Progenitor cell of endocrine pancreas (in vitro differentiated cells): Measurements from ENCODE around the gene EIF4E3. TPM values are rescaled to one million over a fixed set of nuclear protein-coding genes. Genes with fewer than 3 reads are reported as not detected.

Experiments
- DNase-seq: peaks from one replicate; pipeline ENCODE4 v3.0.0; 2021; ENCODE audit warnings: low spot score; ENCODE audit not compliant: unreplicated experiment
- H3K27ac Mint-ChIP-seq: 2 replicates; pipeline ENCODE4 v1.8.0; 2021; ENCODE audit warnings: mild to moderate bottlenecking, moderate library complexity, mixed read lengths
- H3K27me3 Mint-ChIP-seq: 2 replicates; pipeline ENCODE4 v1.8.0; 2021; ENCODE audit warnings: mixed read lengths
- H3K36me3 Mint-ChIP-seq: 2 replicates; pipeline ENCODE4 v1.8.0; 2022; ENCODE audit warnings: mixed read lengths; ENCODE audit not compliant: insufficient read depth
- H3K4me1 Mint-ChIP-seq: 2 replicates; pipeline ENCODE4 v1.8.0; 2021; ENCODE audit warnings: low read depth, mixed read lengths
- H3K4me3 Mint-ChIP-seq: 2 replicates; pipeline ENCODE4 v1.8.0; 2021; ENCODE audit warnings: low read depth, mild to moderate bottlenecking, moderate library complexity, mixed read lengths
- H3K9me3 Mint-ChIP-seq: 2 replicates; pipeline ENCODE4 v1.8.0; 2021; ENCODE audit warnings: low read depth, mixed read lengths
- CTCF ChIP-seq: fragments of 200-600 bp; sonication (generic); IDR thresholded peaks from one replicate; pipeline ENCODE4 v1.5.0; 2021; ENCODE audit warnings: antibody characterized with exemption, mild to moderate bottlenecking; ENCODE audit not compliant: unreplicated experiment
- total RNA-seq: library from RNA; stranded (reverse); gene quantifications from 2 replicates; pipeline ENCODE4 v1.2.1, GENCODE V29; 2021

The EIF4E3 gene
- total RNA-seq, 1 donor from 2014 or later = 12.1 TPM

DNA sequence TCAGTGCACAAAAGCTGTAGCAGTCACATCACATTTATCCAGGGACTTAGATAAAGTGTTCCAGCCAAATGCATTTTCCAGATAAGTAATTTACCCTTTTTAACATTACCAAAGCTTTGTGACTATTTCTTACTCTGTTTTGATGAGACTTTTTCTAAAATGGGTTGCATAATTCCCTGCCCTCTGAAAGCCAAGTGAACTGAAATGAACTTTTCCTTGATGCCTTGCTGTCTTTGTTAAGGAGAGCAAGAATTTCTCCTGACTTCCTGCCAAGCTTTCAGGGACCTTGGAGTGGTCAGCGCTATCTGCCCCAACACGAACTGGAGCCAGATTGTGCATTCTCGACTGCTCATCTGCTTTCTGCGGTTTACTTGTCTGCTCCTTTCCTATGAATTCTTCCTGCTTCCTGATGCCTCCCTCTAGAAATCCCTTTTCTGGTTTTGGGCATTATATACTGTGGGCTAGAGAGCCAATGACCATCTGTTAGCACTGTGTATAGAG is 34.8 kb downstream of the EIF4E3 start:
- no peak for TF ChIP-seq CTCF
- Mint-ChIP-seq H3K4me1 (peaks cover 34% of the 10 kb centered on the region), H3K27me3 (no peaks in the 10 kb centered on the region), H3K4me3 (no peak overlapping the region), H3K36me3 (peaks cover 6% of the 10 kb centered on the region), H3K27ac (no peak overlapping the region), H3K9me3 (peaks cover 3% of the 10 kb centered on the region)
- DNase-seq = no peak

DNA sequence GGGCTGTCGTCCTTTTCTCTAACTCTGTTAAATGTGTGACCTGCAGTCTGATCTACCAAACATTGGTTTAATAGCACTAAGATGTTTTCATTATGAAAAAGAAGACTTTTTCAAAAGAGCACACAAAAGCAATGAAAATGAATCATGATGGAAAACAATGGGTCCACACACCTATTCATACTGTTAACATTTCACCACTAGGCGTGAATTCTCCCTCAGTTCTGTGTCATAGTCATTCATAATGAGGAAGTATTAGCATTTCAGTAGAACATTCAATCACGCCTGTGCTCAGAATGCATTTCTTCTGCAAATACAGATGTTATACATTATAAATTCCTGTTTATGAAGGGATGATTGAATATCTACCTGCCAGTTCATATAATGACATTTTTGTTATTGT is 35.9 kb downstream of the EIF4E3 start:
- H3K4me1 Mint-ChIP-seq = peaks cover 27% of the 10 kb centered on the region
- no peak for DNase-seq
- no peaks in the 10 kb centered on the region for H3K27me3 Mint-ChIP-seq
- no peak overlapping the region for H3K4me3 Mint-ChIP-seq
- H3K27ac Mint-ChIP-seq = no peak overlapping the region
- peaks cover 7% of the 10 kb centered on the region for H3K36me3 Mint-ChIP-seq
- peaks cover 3% of the 10 kb centered on the region for H3K9me3 Mint-ChIP-seq
- TF ChIP-seq CTCF = no peak

DNA sequence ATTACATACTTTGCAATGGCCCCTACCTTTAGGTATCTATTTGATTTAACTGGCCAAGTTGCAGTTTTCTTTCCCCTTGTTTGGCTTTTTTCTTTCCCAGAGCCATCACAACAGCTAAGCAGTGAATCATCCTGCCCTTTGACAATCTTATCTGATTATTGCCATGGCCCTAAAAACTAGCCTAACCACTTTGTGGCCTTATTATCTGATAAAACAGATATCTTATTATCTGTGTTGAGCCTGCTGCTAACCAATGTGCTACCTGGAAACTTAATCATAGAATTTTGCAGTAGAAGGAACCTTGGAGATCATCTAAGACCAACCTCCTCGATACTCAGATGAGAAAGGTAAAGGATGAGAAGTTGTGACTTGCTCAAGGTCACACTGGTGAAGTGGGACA is 37.1 kb downstream of the EIF4E3 start:
- Mint-ChIP-seq H3K27me3 (no peaks in the 10 kb centered on the region), H3K4me3 (no peak overlapping the region), H3K36me3 (peaks cover 7% of the 10 kb centered on the region), H3K9me3 (peaks cover 3% of the 10 kb centered on the region), H3K4me1 (peaks cover 18% of the 10 kb centered on the region), H3K27ac (no peak overlapping the region)
- no peak for TF ChIP-seq CTCF
- DNase-seq = no peak

DNA sequence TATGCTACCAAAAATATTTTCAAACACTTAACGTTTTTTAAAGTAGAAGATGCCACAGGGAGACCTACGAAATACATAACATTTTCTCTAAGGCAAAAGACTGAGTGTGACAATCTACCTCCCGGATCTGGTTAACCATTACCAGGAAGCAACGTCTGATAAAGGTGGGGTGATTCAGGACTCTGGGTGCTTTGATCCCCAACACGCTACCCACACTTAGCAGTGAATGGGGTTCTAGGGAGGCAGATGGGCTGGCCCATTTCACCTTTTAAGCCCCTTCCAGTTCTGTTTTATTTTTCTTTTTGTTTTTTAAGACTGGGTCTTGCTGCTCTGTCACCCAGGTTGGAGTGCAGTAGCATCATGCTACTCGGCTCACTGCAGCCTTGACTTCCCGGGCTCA is 39.5 kb downstream of the EIF4E3 start:
- Mint-ChIP-seq H3K36me3 (peaks cover 7% of the 10 kb centered on the region), H3K27me3 (no peaks in the 10 kb centered on the region), H3K4me1 (peaks cover 11% of the 10 kb centered on the region), H3K4me3 (no peak overlapping the region), H3K9me3 (peaks cover 3% of the 10 kb centered on the region), H3K27ac (no peak overlapping the region)
- no peak for TF ChIP-seq CTCF
- DNase-seq = no peak

- H3K9me3 Mint-ChIP-seq = peaks cover 3% of the 10 kb centered on the region
- H3K27me3 Mint-ChIP-seq = no peaks in the 10 kb centered on the region
- H3K4me1 Mint-ChIP-seq = peaks cover 9% of the 10 kb centered on the region
- no peak overlapping the region for H3K27ac Mint-ChIP-seq
- DNase-seq = no peak
- H3K4me3 Mint-ChIP-seq = no peak overlapping the region
- TF ChIP-seq CTCF = no peak
- H3K36me3 Mint-ChIP-seq = peaks cover 7% of the 10 kb centered on the region
Observed at GRCh38 chr3:71684757-71685386, 40.3 kb downstream of the EIF4E3 start.
